Measurements from ENCODE around the gene KRTAP1-4.

Gene KRTAP1-4

GRCh38 chr17:40980117-40980516, 49.9 kb downstream of the KRTAP1-4 start:
- Histone ChIP-seq H3K27me3 (ENCODE audit: insufficient read depth, poor library complexity, severe bottlenecking) (peaks cover 4% of the 10 kb centered on the region), H3K4me3 (replicated peaks; ENCODE audit: insufficient read depth, low read length) (no peak overlapping the region), H3K27ac (replicated peaks) (no peak overlapping the region)
- TF ChIP-seq CTCF (IDR thresholded peaks at IDR 0.05; ENCODE audit: insufficient read depth, low read length) (no peak), GABPA (IDR thresholded peaks at IDR 0.05; ENCODE audit: low read depth) (no peak), POLR2AphosphoS5 (IDR thresholded peaks at IDR 0.05; ENCODE audit: low read depth) (no peak), SPI1 (IDR thresholded peaks at IDR 0.05; ENCODE audit: borderline replicate concordance, low read depth) (no peak), REST (IDR thresholded peaks at IDR 0.05; ENCODE audit: insufficient replicate concordance, low read depth) (no peak)
- no peak for DNase-seq (ENCODE audit: low read depth in 1 of 2, low spot score in 1 of 2)

Data from HL-60 (cell line).